NCI-H2227 (cell line): Measurements from ENCODE around the gene MIA2.

Source experiments
- DNase-seq: peaks from one replicate; lab custom pipeline; 2025; ENCODE audit not compliant: unreplicated experiment; lab: John Stamatoyannopoulos, UW

The MIA2 gene

DNA sequence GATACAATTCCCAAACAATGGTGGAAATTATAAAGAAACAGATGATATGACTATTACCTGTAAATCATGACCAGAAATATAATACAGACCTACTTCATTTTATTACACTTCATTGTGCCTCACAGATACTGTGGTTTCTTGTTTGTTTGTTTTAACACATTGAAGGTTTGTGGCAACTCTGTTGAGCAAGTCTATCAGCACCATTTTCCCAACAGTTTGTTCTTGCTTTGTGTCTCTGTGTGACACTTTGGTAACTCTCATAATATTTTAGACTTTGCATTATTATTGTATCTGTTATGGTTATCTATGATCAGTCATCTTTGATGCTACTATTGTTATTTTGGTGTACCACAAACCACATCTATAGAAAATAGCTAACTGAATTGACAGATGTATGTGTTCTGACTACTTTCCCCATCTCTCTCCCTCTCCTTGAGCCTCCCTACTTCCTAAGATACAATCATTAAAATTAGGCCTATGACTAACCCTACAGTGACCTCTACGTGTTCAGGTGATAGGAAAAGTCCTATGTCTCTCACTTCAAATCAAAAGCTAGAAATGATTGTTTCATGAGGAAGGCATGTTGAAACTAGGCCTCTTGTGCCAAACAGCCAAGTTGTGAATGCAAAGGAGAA is 149.4 kb downstream of the MIA2 start:
- DNase-seq: no peak

DNA sequence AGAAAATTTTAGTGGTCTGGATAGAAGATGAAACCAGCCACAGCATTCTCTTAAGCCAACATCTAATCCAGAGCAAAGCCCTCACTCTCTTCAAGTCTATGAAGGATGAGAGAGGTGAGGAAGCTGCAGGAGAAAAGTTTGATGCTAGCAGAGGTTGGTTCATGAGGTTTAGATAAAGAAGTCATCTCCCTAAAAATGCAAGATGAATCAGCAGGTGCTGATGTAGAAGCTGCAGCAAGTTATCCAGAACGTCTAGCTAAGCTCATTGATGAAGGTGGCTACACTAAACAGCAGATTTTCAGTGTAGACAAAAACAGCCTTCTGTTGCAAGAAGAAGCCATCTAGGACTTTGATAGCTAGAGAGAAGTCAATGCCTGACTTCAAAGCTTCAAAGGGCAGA is 150.0 kb downstream of the MIA2 start:
- no peak for DNase-seq

DNA sequence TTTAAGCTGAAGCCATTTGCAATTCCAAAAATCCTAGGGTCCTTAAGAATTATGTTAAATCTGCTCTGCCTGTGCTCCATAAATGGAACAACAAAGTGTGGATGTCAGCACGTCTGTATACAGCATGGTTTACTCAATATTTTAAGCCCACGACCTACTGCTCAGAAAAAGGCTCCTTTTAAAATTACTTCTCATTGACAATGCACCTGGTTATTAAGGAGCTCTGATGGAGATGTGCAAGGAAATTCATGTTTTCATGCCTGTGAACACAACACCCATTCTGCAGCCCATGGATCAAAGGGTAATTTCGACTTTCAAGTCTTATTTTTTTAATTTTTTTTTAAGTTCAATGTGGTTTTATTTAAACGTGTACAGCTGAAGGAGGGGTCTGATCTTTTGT is 150.5 kb downstream of the MIA2 start:
- no peak for DNase-seq

DNA sequence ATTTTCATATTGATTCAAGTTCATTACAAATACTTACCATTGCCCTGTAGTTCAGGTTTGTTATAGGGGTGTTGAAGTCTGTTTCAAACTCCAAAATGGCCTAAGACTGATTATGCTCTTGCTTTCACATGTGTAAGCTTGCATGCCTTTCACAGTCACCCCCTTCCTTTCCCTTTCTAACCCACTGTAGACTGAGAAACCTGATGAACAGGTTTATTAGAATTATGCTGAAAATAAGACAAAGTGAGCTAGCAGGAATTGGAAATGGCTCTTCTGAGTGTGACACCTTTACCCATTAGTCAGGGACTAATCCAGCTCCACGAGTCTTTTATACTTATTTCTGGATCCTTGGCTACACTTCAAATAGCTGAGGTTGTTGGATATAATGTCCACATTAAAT is 159.6 kb downstream of the MIA2 start:
- DNase-seq: no peak

DNA sequence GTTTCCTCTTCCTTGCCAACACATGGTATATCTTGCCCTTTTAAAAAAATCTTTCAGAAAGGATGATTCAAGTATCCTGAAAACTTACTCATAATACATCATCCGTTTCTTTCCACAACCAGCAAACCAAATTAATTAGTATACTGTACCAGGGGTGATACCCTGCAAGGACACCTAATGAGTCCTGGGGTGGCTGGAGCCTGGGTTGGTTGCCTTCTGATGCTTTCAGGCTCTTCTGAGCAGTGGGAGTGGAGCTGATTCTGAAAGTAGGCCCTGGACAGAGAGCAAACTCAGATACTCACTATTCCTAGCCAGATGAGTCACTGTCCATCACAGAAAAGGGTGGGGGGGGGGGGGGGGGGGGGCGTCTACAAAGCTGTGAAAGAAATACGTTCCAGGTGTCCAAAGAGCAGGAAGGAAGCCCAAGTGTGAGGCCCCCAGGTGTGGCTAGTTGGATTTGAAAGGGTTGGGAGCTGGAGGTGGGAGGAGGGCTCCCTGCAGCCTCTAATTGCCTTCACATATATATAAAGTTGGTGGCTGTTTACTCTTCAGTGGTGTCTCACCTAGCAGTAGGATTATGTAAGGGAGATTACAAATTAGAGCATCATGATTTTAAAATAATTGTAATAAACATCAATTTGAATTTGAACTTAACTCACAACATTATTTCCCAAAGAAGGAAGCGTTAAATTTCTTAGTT is 162.0 kb downstream of the MIA2 start:
- DNase-seq: no peak

DNA sequence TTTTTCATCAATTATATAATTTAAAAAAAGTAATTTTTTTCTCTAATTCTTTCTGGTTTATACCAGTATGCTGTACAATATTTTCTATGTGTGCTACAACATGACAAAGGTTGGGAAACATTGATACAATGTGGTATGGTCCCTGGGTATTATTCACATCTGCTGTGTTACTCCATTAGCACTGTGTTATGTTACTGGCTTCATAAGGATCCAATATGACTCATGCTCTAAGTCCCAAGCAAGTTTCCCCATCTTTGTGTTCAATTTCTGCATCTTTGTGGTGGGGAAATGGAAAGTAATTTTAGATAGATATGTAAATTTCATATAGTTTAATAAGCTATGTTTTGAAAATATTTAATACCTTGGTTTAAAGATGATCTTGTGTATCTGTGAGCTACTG is 162.7 kb downstream of the MIA2 start:
- DNase-seq: no peak

DNA sequence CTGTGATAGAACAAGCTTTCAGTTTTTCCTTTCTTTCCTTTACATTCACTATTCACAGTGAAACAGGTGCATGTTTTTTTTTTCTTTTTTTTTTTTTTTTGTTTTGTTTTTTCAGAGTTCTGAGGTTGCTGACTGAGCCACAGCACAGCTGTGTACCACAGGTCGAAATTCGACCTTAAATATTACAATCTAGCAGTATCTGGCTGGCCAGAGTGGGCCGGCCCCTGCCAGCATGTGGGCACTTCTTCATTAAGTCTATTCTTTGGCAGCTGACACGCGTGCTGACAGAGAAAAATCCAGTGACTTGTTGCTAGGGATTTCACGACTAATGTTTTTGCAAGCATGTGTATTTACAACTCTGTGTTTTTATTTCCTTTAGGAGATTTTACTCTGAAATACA is 164.7 kb downstream of the MIA2 start:
- peak; percentile 52 for DNase-seq

DNA sequence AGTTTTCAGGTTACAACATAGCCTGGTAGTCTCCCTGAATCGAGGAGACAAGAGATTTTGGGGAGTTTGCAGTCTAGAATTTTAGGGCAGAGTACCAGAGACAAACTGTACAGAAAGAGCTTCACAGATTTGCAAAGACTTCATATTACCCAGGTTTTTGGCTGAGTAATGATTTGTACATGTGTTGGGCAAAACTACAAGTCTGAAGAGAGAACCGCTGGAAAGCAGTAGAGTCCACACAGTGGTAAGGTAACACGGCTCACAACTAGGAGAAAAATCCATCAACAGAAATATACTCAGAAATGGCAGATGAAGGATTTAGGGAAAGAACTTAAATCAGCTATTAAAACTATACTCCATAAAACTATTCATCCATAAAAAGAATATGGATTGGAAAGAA is 172.8 kb downstream of the MIA2 start:
- DNase-seq: no peak

DNA sequence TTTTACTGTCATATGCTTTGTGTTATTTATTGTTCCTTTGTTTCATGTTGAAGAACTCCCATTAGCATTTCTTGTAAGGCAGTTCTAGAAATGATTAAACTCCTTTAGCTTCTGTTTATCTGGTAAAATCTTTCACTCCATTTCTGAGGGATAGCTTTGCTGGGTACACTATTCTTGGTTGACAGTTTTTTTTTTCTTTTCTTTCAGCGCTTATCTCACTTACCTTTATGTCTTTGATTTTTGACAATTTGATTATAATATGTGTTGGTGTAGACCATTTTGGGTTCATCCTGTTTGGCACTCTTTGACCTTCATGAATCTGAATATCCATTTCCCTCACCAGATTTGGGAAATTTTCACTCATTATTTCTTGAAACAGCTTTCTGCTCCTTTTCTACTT is 182.4 kb downstream of the MIA2 start:
- no peak for DNase-seq

DNA sequence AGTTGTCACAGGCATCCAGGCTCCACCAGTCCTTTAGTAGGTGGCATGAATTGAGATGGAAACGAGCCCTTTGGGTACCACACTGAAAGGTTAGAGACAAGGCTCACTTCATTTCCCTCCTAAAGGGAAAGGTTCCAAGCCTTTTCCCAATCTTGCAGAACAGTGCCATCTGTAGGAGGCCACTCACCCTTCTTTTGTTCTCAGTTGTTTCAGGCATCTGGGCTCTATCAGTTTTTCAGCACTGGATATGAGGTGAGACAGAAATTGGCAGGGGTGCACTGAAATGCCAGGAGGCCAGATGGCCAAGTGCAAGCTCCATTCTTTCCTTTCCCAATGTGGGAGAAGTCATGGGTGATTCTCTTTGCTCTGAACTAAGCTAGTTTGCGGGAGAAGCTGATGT is 183.3 kb downstream of the MIA2 start:
- no peak for DNase-seq

DNA sequence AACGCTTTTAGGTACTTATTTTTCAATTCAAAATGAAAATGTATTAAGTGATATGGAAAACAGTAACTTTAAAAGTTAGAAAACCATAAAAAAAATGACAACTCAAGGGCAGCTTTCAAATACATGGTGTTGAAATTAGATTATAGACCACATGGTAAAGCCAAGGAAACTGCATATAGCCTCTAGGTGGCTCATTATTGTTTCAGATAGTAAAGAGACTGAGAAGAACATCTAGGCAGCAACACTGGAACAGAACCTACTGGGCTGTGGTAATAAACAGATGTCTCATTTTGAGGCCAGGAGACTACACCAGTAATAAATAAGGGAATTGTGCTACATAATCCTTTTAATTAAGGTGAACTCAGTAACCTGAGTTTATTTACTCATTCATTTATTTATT is 185.6 kb downstream of the MIA2 start:
- DNase-seq: no peak

DNA sequence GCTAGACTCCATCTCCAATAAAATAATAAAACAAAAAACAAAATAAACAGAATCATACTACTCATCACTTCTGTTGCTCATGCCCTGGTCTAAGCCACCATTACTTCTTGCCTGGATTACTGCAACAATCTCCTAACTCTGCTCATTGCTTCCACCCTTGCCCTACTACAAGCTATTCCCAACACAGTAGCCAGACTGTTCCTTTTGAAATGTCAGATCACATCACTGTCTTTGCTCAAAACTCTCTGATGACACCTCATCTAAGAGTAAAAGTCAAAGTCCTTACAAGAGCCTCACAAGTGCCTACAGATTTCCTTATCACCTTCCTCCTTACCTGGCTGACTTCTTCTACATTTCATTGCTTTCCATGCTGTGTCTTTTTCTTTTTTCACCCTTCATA is 188.5 kb downstream of the MIA2 start:
- DNase-seq: no peak

DNA sequence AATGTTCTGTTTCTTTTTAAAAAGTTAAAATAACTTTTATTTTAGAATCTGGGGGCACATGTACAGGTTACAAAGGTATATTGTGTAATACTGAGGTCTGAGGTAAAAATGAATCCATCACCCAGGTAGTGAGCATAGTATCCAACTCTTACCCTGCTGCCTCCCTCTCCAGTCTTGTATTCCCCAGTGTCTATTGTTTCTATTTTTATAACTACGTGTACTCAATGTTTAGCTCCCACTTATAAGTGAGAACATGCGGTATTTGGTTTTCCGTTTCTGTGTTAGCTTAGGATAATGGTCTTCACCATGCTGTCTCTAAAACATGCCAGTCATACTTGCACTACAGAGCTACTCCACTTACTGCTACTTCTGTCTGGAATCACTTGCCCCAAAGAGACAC is 190.1 kb downstream of the MIA2 start:
- DNase-seq: no peak

DNA sequence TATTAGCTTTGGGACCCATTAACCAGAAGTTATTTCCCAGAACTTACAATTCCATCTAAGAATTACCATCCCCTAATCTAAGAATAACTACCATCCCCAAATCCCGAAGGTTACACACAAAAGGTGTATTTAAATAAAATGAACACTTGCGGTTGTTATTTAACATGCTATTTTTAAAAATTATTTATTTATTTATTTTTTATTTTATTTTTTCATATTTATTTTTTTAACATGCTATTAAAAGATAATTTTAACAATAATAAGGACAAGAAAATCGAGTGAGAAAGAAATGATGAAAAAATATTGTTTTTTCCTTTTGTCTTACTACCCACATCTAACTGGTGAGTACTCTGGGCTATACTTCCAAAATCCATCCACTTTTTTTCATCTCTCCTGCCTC is 192.2 kb downstream of the MIA2 start:
- no peak for DNase-seq

DNA sequence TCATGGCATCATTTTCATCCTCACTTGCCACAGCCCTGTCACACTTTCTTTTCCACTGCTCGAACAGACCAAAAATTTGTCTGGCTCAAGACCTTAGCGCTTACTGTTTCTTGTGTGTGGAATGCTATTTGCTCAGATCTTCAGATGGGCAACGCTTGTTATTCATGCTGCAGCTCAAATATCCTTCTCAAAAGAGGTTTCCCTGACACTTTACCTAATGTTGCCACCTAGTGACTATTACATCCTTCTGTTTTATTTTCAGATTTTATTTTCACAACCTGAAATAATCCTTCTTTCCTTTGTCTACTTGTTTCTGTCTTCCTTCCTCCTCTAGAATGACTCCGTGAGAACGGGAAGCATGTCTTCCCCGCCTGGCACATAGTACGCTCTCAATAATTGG is 192.9 kb downstream of the MIA2 start:
- peak; percentile 30 for DNase-seq

DNA sequence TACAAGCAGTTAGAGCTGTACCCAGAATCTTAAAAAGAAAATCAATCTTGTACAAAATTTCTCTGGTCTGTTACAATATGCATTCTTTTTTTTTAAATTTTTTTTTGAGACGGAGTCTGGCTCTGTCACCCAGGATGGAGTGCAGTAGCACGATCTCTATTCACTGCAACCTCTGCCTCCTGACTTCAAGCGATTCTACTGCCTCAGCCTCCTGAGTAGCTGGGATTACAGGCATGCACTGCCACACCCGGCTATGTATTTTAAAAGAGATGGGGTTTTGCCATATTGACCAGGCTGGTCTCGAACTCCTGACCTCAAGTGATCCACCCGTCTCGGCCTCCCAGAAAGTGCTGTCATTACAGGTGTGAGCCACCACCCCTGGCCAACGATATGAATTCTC is 194.4 kb downstream of the MIA2 start:
- no peak for DNase-seq

DNA sequence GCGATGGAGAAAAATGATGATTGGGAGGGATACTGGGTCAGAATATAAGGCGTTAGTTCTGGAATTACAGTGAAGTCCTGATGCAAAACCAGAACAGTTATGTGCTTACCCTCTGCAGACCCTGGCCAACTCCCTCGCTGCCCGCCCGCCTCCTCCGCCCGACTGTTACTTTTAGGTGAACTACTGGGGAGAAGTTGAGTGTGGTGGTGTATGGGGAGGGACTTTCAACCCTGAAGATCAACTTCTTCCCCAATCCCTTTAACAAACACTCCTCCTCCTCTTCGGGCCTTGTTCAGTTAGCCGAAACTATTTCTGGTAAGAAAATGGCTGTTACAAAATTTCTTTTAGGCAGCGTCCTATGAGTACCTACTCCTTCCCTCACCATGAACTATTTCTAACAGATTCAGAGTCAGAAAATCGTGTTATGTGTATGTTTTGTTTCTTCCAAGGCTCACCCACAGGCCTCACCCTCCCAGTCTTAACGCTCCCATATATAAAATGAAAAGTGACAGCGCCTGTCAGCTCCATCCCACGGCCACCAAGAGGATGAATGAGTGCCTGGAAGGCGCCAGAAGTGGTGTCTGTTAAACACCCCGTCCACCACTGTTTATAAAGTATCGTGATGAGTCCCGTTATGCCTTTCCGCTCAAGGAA is 197.2 kb downstream of the MIA2 start:
- no peak for DNase-seq

DNA sequence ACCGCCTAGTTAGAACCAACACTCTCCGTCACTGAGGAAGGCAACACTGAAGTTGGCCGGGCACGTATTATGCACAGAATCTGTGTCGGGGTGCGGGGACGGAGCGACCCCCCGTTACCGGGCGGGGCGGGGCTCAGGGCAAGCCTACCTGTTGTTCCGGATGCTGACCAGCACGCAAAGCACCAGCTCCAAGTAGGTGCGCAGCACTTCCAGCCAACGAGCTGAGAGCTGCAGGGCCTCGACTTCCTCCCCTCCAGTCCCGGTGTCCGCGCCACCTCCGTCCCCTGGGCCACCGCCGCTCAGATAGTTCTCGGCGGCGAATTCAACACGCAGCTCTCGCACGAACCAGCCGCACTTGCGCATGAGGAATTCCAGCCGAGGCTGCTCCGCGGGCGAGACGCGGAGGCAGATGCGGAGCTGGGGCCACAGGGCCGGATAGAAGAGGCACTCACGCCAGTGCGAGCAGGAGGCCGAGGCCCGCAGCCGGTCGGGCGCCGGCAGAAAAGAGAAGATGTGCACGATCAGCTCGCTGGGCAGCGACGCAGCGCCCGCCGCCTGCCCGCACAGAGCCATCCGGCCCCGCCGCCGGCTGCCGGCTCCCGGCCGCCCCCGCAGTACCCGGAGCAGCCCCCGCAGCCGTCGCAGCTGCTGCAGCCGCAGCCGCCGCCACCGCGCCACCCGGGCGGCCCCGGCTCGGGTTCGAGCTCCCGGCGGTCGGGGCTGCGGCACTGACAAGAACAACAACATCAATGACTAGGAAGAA is 197.9 kb downstream of the MIA2 start:
- peak; percentile 52 for DNase-seq

DNA sequence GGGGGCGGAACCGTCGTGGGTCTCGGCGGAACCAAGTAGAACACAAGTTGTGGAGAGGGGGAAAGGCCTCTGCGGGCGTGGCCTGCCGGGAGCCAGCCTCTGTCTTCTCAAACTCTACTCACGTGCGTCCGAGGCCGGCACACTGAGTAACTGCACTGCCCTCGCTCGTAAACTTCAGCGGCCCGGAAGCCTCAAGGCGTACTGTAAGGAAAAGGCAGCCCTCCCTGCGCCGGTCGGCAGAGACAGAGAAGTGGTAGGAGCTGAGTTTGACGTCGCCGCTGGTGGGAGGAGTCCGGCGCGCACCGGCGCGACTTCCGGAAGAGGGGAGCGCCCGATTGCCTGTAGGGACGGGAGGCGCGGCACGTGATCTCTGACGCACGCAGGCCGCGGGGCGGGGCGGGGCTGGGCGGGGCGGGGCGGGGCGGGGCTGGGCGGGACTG is 198.5 kb downstream of the MIA2 start, which contains the start of gene FBXO33:
Gene FBXO33 (minus strand): TSS at position 255 of the 440 bp plus-strand sequence. CDS start 271 bp downstream, outside the sequence.
- DNase-seq: peak; percentile 94

DNA sequence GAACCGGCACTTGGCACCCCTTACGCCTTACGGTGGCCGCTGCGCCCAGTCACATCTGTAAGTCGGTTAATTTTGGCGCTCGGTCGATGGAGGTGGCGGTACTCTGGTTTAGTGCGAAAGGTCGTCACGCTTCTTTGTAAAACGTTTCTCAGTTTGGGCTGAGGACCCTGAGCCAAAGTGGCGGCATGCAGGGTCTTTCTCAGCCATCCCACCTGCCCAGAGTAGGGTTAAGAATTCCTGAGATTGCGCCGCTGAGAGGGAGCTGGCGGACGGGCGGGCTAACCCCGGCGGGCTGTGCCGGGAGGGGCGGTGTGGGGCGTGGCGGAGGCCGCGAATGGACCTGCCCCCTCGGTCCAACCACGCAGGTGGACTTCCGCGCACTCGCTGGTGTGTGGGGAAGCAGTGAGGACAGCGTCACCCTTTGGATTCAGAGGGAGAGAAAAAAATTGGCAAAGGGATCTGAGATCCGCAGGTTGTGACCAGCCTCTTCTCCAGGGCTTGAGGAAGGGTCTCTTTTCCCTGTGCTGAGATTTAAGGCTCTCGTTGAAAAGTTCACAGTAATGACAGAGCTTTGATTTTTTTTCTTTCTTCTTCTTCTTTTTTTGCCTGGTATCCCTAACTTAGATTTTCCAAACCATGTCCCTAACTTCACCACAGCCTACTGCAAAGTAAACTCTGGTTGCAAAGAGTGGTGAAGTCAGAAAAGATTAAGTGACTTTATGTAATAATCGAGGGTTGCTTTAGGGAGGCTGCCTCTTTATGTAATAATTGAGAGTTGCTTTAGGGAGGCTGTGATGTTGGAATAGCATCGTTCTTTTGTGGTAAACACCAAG is 199.1 kb downstream of the MIA2 start:
- peak; percentile 93 for DNase-seq

DNA sequence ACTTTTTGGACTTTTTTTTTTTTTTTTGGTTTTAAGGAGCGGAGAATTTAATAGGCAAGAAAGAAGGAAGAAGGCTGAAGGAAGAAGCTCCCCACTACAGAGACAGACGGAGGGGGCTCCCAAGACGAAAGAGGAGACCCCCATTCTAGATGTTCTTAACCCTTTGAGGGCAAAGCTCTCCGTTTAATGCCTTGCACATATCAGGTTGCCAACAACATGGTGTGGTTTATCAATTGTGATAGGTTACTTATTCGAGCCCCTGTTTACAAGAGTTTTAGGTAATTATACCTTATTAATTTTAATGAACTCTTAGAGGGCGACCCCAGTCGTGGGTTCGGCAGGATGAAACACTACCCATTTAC is 199.7 kb downstream of the MIA2 start:
- DNase-seq: no peak
